ENCODE measurements around the gene CAMK1G. TPM values are rescaled to one million over a fixed set of nuclear protein-coding genes. Genes with fewer than 3 reads are reported as not detected.

Gene CAMK1G
- total RNA-seq, 1 donor from 2014 or later = 2.4 TPM

GRCh38 chr1:209585672-209586071 is 2.2 kb downstream of the CAMK1G start:
- Mint-ChIP-seq H3K27me3 (peaks cover 6% of the 10 kb centered on the region), H3K36me3 (ENCODE audit: insufficient read depth) (no peaks in the 10 kb centered on the region), H3K4me1 (ENCODE audit: low read depth) (peaks cover 5% of the 10 kb centered on the region), H3K4me3 (ENCODE audit: low read depth) (no peak overlapping the region), H3K27ac (no peak overlapping the region), H3K9me3 (ENCODE audit: low read depth) (no peaks in the 10 kb centered on the region)
- TF ChIP-seq, protein P1, sequence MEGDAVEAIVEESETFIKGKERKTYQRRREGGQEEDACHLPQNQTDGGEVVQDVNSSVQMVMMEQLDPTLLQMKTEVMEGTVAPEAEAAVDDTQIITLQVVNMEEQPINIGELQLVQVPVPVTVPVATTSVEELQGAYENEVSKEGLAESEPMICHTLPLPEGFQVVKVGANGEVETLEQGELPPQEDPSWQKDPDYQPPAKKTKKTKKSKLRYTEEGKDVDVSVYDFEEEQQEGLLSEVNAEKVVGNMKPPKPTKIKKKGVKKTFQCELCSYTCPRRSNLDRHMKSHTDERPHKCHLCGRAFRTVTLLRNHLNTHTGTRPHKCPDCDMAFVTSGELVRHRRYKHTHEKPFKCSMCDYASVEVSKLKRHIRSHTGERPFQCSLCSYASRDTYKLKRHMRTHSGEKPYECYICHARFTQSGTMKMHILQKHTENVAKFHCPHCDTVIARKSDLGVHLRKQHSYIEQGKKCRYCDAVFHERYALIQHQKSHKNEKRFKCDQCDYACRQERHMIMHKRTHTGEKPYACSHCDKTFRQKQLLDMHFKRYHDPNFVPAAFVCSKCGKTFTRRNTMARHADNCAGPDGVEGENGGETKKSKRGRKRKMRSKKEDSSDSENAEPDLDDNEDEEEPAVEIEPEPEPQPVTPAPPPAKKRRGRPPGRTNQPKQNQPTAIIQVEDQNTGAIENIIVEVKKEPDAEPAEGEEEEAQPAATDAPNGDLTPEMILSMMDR (IDR thresholded peaks at IDR 0.05; ENCODE audit: unreplicated experiment) = no peak
- DNase-seq (ENCODE audit: low spot score, unreplicated experiment) = peak; percentile 51

GRCh38 chr1:209586221-209586740 is 2.8 kb downstream of the CAMK1G start:
- no peaks in the 10 kb centered on the region for H3K9me3 Mint-ChIP-seq (ENCODE audit: low read depth)
- DNase-seq (ENCODE audit: low spot score, unreplicated experiment) = no peak
- H3K27me3 Mint-ChIP-seq = peaks cover 6% of the 10 kb centered on the region
- TF ChIP-seq, protein P1 (IDR thresholded peaks at IDR 0.05; ENCODE audit: unreplicated experiment) = no peak
- no peaks in the 10 kb centered on the region for H3K36me3 Mint-ChIP-seq (ENCODE audit: insufficient read depth)
- no peak overlapping the region for H3K4me3 Mint-ChIP-seq (ENCODE audit: low read depth)
- no peak overlapping the region for H3K27ac Mint-ChIP-seq
- peaks cover 5% of the 10 kb centered on the region for H3K4me1 Mint-ChIP-seq (ENCODE audit: low read depth)

GRCh38 chr1:209587789-209588188 is 4.3 kb downstream of the CAMK1G start:
- TF ChIP-seq, protein P1 (IDR thresholded peaks at IDR 0.05; ENCODE audit: unreplicated experiment) = no peak
- Mint-ChIP-seq H3K36me3 (ENCODE audit: insufficient read depth) (no peaks in the 10 kb centered on the region), H3K4me1 (ENCODE audit: low read depth) (peaks cover 5% of the 10 kb centered on the region), H3K27me3 (peaks cover 10% of the 10 kb centered on the region), H3K9me3 (ENCODE audit: low read depth) (no peaks in the 10 kb centered on the region), H3K27ac (no peak overlapping the region), H3K4me3 (ENCODE audit: low read depth) (no peak overlapping the region)
- DNase-seq (ENCODE audit: low spot score, unreplicated experiment) = no peak

- no peak overlapping the region for H3K4me3 Mint-ChIP-seq (ENCODE audit: low read depth)
- no peaks in the 10 kb centered on the region for H3K36me3 Mint-ChIP-seq (ENCODE audit: insufficient read depth)
- no peak for DNase-seq (ENCODE audit: low spot score, unreplicated experiment)
- no peak overlapping the region for H3K27ac Mint-ChIP-seq
- TF ChIP-seq, protein P1 (IDR thresholded peaks at IDR 0.05; ENCODE audit: unreplicated experiment) = no peak
- H3K27me3 Mint-ChIP-seq = peaks cover 10% of the 10 kb centered on the region
- H3K9me3 Mint-ChIP-seq (ENCODE audit: low read depth) = no peaks in the 10 kb centered on the region
- H3K4me1 Mint-ChIP-seq (ENCODE audit: low read depth) = peaks cover 5% of the 10 kb centered on the region
Measured at GRCh38 chr1:209589440-209589839, 5.9 kb downstream of the CAMK1G start.

DNA sequence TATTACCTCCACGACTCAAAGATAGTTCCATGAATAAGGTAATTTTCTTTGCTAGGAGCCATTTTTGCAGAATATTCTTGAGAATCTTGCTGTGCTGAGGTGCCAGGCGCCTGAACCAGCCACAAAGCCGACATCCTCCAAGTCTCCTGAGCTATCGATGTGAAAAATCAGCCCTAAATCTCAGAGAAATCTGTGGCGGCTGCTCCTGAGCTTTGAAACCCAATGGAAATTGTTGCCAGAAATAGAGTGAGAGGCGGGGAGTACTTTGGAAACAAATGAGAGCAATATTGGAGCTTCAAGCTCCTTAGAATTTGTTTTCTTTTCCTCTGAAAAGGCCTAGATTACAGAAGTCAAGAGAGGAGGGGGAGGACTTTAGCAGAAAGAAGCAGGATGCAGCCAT is 6.3 kb downstream of the CAMK1G start:
- no peak overlapping the region for H3K4me3 Mint-ChIP-seq (ENCODE audit: low read depth)
- no peak overlapping the region for H3K27ac Mint-ChIP-seq
- H3K4me1 Mint-ChIP-seq (ENCODE audit: low read depth) = peaks cover 5% of the 10 kb centered on the region
- no peaks in the 10 kb centered on the region for H3K36me3 Mint-ChIP-seq (ENCODE audit: insufficient read depth)
- no peak for DNase-seq (ENCODE audit: low spot score, unreplicated experiment)
- TF ChIP-seq, protein P1 (IDR thresholded peaks at IDR 0.05; ENCODE audit: unreplicated experiment) = no peak
- H3K9me3 Mint-ChIP-seq (ENCODE audit: low read depth) = no peaks in the 10 kb centered on the region
- peaks cover 10% of the 10 kb centered on the region for H3K27me3 Mint-ChIP-seq
